GM18498 (cell line): ENCODE data around the gene CYGB.

Experiments
- ATAC-seq: cut with Tn5 transposase; IDR thresholded peaks from one replicate; pipeline ENCODE4 v1.9.1; 2021; ENCODE audit warnings: mild to moderate bottlenecking, moderate library complexity; ENCODE audit not compliant: unreplicated experiment

CYGB gene

DNA sequence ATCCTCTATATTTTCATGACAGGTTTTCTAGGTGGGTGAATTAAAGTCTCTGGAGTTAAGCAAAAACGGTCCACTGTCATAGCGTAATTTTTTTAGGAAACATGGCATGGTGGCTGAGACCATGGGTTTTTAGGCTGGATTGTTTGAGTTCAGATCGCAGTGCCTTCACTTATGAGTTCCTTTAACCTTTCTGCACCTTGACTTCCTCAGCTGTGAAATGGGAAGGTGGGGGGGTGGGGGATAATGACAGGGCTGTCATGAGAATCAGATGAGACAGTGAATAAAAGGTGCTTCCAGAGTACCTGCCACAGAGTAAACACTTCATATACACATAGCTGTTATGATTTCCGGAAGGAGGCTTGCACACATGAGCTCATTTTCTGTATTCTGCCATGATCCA, 14.2 kb upstream of the CYGB start:
- no peak for ATAC-seq

DNA sequence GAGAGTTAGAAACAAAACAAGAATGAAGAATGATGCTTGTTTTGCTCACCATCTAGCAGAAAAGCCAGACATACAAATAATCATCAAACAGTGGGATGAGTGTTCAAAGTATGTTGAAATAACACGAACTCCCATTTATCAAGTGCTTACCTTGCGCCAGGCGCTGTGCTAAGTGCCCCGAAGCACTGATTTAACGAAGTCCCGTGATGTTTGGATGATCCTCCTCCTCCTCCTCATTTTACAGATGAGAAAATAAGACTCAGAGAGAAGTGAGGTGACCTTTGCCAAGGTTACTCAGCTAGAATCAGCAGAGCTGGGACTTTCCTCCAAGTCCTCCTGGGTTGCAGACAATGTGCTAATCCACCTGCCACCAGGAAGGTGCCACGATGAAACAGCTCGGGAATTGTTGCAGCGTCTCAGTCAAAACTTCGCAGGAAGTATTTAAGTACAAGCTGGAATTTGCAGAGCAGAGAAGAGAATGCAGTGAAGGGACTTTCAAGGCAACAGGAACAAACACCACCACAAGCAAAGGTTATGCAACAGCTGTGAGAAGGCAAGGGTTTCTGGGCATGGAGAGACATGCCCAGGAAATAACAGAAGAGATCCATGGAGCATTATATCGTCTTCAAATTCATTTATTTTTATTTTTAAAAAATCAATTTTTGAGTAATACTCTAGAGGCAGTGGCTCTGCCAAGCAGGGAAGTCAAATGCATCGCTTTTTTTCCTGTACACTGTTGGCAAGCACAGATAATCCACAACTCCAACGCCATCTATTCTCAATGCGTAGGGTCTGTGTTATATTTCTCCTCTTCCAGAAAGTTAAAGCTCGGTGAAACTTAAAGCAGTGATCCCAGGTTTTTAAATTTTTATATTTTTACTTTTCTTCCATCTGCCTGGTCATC, 13.5 kb upstream of the CYGB start:
- no peak for ATAC-seq

DNA sequence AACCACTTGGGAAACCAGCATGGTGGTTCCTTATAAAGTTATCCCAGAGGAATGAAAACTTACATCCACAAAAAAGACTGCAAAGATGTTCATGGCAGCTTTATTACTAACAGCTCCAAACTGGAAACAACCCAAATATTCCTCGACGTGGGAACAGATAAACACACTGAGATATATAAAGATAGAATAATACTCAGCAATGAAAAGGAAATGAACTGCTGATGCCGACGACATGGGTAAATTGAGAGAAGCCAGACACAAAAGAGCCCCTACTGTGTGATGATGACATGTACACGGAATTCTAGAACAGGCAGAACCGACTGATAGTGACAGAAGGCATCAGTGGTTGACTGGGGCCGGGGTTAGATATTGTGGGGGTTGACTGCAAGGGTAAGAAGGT, 12.0 kb upstream of the CYGB start:
- no peak for ATAC-seq

DNA sequence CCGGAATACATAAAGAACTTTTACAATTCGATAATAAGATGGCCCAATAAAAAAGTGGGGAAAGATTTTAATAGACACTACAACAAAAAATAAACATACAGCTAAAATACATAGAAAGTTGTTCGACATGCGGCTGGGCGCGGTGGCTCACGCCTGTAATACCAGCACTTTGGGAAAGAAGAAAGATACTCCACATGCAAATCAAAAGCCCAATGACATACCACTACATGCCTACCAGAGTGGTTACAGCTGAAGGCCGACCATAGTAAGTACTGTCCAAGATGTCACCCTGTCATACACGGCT, 11.7 kb upstream of the CYGB start:
- no peak for ATAC-seq

DNA sequence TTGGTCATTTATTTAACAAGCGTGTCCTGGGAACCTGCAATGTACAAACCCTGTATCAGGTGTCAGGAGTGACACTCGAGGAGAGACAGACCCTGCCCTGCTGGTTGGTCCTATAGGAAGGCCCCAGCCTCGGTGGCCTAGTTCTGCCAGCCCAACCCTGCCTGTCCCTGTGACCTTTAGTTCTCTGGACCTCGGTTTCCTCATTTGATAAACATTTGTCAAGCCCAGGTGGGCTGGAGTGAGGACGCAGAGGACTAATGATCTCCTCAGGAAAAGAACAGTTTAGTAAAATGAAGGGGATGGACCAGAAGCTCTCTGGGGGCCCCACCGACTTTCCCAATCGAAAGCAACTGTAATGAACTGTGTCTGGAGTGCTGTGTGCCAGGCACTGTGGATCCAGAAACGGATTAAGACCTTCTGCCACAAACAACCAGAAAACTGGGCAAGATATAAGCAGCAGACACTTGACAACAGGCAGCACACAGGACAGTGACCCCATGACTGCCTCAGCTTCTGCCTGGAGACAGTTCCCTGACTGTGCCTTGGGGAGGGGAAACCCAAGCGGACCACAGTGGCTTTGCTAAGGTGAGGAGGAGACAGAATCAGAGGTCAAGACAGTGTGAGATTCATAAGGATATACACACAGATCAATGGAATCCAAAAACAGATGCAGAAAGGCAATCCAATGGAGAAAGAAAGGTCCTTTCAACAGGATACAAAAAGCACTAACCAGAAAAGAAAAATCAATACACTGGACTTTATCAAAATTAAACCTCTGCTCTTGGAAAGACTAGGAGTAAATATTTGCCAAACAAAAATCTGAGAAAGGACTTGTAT, 11.1 kb upstream of the CYGB start:
- ATAC-seq, result no peak

DNA sequence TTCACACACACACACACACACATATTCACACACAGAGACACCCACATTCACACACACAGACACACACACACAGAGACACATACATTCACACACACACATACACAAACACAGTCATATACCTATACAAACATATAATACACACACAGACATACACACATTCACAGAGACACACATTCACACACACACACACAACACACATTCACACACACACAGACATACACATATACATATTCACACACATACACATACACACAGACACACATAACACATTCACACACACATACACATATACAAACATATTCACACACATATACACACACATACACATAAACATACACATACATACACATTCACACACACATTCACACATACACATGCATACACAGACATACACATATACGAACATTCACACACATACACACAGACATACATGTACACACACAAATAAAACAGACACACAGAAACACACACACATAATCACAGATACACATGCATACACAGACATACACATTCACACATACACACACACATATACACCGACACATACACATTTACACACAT, 10.2 kb upstream of the CYGB start:
- no peak for ATAC-seq

DNA sequence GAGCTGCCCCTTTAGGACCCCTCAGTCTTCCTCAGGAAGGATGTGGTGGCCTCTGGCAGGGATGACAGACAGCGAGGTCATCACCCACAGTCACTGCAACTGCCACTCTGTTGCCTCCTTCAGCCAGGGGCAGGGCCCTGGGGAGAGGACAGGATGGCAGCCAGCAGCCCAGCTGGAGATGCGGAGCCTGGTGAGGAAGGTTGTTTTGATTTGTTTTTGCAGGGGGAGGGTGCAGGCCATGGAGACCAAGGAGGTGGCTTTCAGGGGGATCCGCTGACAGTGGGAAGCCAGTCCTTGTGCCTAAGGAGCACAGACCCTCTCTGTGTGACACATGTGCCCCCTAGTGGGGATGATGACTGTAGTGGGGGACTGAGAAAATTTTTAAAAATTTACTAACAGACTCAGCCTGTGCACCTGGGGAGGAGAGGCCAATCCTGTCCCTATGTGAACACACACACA, 9.7 kb upstream of the CYGB start:
- ATAC-seq, result no peak

DNA sequence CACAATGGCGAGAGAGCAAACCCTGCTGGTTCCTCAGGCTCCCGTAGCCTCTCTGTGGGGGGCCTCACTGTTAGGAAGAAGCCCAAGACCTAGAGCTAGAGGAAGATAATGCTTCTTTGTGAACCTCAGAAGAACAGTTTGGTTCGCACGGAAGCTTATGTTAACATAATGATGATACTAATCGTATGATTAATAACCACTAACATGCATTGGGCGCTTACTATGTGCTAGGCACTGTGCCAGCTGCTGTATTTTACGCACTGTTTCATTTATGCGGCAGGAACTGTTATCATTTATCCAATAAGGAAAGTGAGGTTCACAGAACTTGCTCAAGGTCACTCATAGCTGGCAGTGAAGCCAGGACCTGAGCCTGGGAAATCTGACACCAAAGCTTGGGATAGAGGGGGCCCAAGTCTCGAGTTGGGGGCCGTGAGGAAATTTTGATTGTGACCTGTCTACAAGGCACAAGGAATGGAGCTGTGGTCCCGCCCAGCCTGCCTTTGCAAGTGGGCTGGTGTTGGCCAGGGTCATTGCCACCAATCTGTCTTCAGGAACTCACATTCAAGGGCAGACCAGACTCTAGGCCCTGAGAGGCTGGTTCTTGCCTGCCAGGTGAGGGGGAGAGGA, 9.2 kb upstream of the CYGB start:
- no peak for ATAC-seq

DNA sequence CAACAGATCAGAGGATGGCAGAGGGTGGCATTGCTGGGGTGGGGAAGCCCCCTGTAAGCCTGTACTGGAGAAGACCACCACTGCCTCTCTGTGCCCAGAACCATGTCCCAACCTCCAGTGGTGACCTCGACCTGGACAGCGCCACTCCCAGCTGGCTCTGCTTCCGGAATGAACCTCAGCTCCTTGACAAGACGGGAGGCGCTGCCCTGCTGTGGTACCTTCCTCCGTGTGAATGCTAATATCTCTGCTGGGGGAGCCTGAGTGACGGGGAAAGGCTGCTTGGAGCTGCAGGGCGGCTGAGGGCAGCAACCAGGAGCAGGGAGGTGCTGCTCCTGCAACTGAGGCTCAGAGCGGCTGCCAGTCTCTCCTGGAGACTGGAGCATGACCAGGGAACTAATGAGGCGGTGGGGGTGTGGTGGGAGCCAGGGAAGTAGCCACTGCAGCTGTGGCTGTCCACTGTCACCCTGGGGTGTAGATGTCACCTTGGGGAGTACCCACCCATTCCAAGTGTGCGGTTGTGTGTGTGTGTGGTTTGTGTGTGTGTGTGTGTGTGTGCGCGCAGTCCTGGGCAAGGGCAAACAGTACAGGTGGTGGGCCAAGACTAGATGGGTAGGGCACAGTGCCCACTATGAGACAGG, 8.5 kb upstream of the CYGB start:
- ATAC-seq, result no peak

DNA sequence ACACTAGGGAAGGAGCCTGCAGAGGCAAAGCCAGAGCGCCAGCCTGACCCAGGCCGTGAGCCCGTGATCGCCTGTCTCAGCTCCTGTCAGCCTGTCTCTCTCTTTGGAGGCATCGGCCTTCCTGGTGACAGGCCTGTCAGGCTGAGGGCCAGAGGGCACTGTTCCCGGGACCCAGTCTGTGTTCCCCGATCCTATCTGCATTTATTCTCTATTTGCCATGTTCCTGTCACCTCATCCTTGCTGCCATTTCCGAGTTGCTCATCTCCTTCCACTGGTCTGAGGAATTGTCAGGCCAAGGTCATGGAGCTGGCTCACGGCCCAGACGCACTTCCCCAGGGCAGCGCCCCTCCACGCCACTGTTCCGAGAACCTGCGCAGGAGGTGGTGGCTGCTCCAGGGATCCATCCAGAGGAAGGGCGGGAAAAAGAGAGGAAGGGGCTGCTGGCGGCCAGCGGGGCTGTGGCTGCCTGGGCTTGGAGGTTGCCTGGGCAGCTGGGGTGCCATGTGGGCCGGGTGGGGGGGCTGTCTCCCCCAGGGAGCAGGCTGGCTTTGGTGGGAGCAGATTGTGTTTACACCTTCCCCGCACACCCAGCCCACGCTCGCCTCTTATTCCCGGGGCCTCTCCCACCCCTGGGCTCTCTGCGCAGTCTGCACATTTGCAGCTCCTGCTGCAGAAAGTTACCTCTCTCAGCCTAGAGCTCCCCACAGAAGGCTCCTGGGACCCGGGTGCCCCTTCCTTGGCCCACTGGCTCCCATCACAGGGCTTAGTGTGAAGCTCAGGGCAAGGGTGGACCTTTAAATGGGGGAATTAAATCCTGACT, 7.2 kb upstream of the CYGB start:
- no peak for ATAC-seq

DNA sequence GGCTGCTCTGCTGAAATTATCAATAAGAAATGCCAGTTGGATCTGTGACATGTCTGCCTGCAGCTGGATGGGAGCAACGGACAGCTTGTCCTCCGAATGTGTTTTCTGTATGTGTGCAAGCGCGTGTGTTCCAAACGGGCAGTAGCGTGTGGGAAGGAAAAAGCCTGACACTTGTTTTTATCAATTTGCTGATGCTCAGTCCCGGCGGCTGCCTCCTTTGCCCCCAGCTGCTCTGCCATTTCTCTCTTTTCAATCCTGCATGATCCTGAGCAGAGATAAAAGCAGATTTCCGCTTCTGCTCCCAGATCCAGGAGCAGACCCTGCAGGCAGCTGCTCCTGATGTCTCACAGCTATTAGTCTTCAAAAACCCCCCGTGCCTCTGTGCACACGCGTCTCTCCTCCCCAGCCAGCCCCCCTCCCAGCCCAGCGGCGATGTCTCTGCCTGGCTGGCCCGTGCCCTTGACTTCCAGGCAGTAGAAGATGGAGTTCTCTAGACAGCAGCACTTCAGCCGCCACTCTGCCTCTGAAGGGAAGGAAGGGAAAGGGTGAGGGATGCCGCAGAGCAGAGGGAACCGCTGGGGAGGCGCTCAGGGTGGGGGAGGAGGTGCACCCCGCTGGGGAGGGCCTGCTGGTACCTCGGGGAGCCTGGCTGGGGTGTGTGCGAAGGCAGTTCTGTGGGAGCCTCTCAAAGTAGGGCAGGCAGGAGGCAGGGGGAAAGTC, 6.5 kb upstream of the CYGB start:
- ATAC-seq, result no peak

DNA sequence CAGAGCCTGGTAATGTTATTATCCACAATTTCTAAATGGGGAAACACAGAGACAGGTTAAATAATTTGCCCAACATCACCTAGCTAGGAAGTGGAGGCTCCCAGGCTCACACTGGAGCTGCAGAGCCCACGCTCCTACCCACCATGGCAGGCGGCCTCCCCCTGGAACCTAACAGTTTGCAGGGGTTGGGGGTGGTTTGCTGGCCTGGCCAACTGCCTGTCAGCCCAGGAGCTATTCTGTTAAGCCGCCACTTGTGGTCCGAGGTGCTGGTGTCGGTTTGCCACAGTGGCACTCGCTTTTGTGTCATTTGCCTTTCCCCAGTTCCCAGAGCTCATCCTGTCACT, 5.9 kb upstream of the CYGB start:
- ATAC-seq, result no peak

DNA sequence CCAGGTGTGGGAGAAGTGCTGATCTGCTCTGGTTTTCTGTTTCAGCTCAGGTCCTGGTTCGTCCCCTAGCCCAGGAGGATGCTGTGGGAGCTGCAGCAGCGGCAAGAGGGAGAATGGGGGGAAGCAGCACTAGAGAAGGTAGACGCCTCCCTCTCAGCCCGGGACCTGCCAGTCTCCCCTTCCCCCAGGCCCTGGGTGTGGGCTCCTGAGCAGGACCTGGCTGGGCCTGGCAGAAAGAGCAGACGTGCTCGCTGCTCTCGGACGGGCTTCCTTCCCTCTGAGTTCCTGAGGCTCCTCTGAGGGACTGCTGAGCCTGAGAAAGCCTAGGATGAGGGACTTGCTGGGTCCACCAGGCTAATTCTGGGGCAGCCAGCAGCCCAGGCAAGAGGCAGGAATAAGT, 5.5 kb upstream of the CYGB start:
- ATAC-seq, result no peak

DNA sequence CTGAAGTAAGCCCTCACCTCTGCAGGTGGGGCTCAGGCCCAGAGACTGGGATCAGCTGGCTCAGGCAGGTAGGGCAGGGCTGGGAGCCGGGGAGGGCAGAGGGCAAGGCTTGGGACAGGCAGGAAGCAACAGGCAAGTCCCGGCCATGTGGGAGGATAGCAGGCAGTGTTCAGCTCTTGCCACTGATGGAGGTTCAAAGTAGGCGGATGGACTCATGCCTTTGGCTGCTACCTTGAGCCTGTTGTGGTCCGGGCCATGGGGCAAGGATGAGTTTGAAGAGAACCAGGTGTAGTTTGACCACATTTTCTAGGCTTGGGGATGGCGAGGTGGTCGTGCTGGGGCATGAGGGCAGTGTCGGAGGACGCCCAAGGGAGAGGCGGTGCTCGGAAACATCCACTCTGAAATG, 5.1 kb upstream of the CYGB start:
- no peak for ATAC-seq

DNA sequence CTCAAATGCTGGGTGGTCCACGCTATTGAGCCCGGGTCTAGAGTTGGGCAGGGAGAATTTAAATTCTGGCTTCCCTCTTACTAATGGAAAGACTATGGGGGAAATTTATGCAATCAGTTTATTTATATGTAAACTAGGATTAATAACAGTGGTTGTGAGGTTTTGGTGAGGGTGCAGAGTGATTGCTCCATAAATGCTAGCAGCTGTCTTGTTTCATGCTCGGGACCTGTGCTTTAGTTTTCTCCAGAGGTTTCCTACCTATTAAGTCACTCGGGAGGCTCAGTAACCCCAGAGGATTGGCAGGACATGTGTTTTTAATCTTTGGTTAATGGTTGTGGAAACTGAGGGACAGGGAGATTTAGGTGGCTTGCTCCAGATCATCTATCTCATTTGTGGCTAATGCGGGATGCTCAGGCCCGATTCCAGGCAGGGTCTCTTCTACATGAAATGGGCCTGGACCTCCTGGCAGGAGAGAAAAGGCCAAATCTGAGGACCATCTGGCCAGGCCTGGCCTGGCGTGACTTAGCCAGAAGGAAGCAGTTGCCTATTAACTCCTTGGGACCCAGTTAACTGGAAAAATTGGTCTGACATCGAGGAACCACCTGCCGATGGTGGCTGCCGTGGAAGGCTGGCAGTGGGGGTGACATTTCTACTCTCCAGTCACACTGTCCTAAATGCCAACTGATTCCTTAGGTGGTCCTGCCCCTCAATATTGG, 4.4 kb upstream of the CYGB start:
- ATAC-seq, result no peak

DNA sequence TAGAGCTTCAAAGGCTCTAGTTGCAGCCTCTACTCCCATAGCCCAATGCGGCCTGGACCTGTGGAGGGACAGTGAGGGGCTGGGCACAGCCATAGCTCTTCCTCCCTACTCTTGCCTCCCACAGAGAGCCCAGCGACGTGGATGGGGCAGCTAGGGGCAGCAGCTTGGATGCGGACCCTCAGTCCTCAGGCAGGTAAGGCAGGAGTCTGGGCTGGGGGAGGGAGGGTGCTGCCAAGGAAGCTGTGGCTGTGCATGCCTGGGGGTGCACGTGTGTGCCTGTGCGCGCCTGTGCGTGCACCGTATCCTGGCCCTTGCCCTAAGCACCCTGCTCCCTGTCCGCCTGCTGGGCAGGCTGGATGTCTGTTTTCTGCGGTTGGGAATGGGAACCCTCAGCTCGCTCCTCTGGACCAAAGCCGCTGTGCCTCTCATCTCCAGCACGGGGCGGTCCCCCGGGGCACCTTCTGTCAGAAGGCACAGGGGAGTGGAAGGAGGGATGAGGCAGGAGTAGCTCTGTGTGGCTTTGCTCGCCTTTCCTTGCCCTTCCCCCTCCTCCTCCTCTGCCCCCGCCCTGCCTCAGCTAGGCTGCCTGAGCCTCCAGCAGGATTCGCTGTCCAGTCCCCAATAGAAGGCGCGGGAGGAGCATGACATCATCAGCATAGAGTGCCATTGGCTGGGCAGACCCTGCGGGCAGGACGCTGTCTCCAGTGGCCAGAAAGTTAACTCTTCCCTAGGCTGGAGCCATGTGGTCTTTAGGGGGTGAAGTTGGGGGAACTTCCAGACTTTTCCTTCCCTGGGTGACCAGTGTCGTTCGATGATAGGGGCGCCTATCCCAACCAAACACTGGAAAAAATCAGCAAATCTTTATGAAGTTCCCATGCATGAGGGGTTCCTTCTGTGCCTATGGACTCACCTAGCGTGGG, 3.1 kb upstream of the CYGB start:
- ATAC-seq, result no peak

DNA sequence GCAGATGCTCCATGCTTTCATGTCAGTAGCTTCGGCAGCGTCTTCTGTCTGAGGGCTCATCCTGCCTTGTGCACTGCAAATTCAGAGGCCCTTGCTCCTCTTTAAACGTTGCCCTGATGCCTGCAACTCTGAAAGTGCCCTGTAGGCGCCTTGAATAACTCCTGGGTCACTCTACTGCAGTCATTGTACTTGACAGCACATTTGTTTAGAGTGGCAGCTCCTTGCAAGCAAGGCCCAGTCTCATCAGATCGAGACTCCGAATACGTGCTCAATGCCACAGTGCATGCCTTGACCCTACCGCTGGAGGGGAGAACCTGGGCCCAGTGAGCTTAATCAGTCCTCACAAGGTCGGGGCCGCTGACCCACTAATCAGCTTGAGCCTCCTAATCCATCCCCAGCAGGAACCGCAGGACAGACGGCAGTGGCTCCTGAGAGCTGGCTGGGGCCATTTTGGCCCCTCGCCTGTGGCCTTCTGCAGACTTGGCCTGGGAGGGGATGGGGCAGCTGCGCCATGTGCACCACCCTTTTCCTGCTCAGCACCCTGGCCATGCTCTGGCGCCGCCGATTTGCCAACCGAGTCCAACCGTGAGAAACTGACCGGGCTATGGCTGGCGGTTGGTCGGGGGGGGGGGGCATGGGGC, 2.2 kb upstream of the CYGB start, which contains the start of gene PRCD:
PRCD (plus strand) TSS at position 414 of the 641 bp plus-strand sequence; CDS start at position 512, 98 bp downstream.
- no peak for ATAC-seq
